Body of pancreas (tissue), 4 donors: ENCODE data around the gene CETN1.

Source experiments
- CTCF ChIP-seq, 7 experiments: fragments of 450-650 bp in 4 of 7; fragments of 200-600 bp in 3 of 7; sonication (generic) in 3 of 7; IDR thresholded peaks; one replicate each; pipeline ENCODE4 v1.5.1; 2016 to 2019; ENCODE audit warnings: antibody characterized with exemption in 7 of 7
- POLR2A ChIP-seq, 3 donors: fragments of 450-650 bp; IDR thresholded peaks; one replicate each; pipeline ENCODE4 v1.6.1; 2016; ENCODE audit warnings: antibody characterized with exemption in 3 of 3, mild to moderate bottlenecking in 2 of 3

DNA sequence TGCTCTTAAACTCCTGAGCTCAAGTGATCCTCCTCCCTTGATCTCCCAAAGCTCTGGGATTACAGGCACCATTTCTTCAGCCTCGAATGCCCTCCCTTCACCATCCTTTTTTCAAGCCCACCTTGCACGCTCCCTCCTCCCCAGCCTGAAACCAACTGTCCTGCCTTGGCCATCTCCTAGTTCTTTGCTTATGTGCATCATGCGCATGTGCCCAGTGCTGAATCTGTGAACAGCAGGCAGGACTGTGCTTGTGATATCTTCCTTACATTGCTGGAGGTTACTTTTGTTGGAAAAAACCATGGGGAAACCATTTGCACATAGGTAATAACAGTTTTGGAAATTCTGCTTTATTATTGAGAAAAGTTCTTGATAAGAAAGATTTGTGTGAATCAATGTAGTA, 30.2 kb upstream of the CETN1 start:
- TF ChIP-seq POLR2A (IDR thresholded peaks at IDR 0.05) (no peak), CTCF (IDR thresholded peaks at IDR 0.05) (no peak)
